Natural killer cell (primary cell): ENCODE measurements around the gene CEP128. TPM values are rescaled to one million over a fixed set of nuclear protein-coding genes. Genes with fewer than 3 reads are reported as not detected.

Experiments used
- total RNA-seq, 4 donors: library from RNA; stranded (reverse); fragments of 120-200 nt in 1 of 4; gene quantifications; one replicate each; pipeline versions ENCODE4 v1.2.3 to v1.2.4, GENCODE V29; 2013 to 2022

CEP128 gene
- total RNA-seq, 3 donors from 2014 or later (not counting 1 experiment from before 2014, with no cell fraction given): 14.4 to 16.7 (median 15.6) TPM

Other genes with a start within 250 kb of the CEP128 start
- under 1 TPM in 1 of 3 donors, not detected in 2; 0.80 TPM for gene TSHR, start 13.9 kb upstream of the CEP128 start, total RNA-seq